K562 (cell line): ENCODE data around the gene LCP2. TPM values are rescaled to one million over a fixed set of nuclear protein-coding genes. Genes with fewer than 3 reads are reported as not detected.

Experiments
- ATF7 ChIP-seq: fragments of 450-650 bp; IDR thresholded peaks from 2 replicates; pipeline ENCODE4 v1.7.1; 2014; ENCODE audit warnings: mild to moderate bottlenecking, moderate library complexity
- CCAR2 ChIP-seq: fragments of 200-400 bp; formaldehyde crosslinking; IDR thresholded peaks from 2 replicates; pipeline ENCODE4 v1.6.1; 2017; ENCODE audit warnings: mild to moderate bottlenecking, low read depth, low read length
- GABPA ChIP-seq: fragments of 200-800 bp; sonication (Bioruptor generic); conservative IDR thresholded peaks from 2 replicates; pipeline ENCODE4 v1.6.1; 2016; ENCODE audit warnings: low read depth, missing genetic modification characterization, missing compliant biosample characterization
- GATA2 ChIP-seq: sonication (generic); formaldehyde crosslinking; IDR thresholded peaks from 2 replicates; pipeline ENCODE4 v1.4.0; 2020; ENCODE audit warnings: mild to moderate bottlenecking, missing genetic modification reagents
- GTF2F1 ChIP-seq: IDR thresholded peaks from 2 replicates; pipeline ENCODE4 v1.6.1; 2011; ENCODE audit warnings: low read depth, low read length, improper control_type of control experiment
- HDAC8 ChIP-seq: fragments of 450-650 bp; IDR thresholded peaks from 2 replicates; pipeline ENCODE4 v1.6.1; 2016; ENCODE audit warnings: mild to moderate bottlenecking, missing genetic modification characterization, moderate library complexity, missing compliant biosample characterization
- MYC ChIP-seq, 2 experiments: fragments of 250-450 bp in 1 of 2; sonication (Bioruptor Pico) in 1 of 2; IDR thresholded peaks; 2 replicates each; pipeline versions ENCODE4 v1.5.1 to v1.6.1; 2012 to 2021; ENCODE audit warnings: low read depth in 2 of 2, borderline replicate concordance in 1 of 2, improper control_type of control experiment in 1 of 2, low read length in 1 of 2, mild to moderate bottlenecking in 1 of 2, moderate library complexity in 1 of 2
- PCBP1 ChIP-seq: fragments of 200-400 bp; formaldehyde crosslinking; IDR thresholded peaks from 2 replicates; pipeline ENCODE4 v1.6.1; 2018; ENCODE audit warnings: mild to moderate bottlenecking, low read depth, low read length; ENCODE audit not compliant: poor library complexity, severe bottlenecking
- SPI1 ChIP-seq: IDR thresholded peaks from 2 replicates; pipeline ENCODE4 v1.6.1; 2011; ENCODE audit warnings: low read depth, low read length, control low read depth, borderline replicate concordance
- TAF1 ChIP-seq: IDR thresholded peaks from 2 replicates; pipeline ENCODE4 v1.6.1; 2011; ENCODE audit warnings: mild to moderate bottlenecking, low read length, moderate library complexity; ENCODE audit not compliant: insufficient read depth, control insufficient read depth, severe bottlenecking; ENCODE audit errors: extremely low read depth
- polyA plus RNA-seq, 8 experiments: library from polyadenylated mRNA; depleted of rRNA in 4 of 8; stranded (reverse) in 5 of 8; unstranded in 3 of 8; fragments of >200 nt; fragmentation: Nextera tagmentation in 2 of 8; fragmentation: Illumina TruSeq in 1 of 8; extraction: Ambion mirVana in 2 of 8; extraction: Trizol in 1 of 8; gene quantifications; 2 replicates each; pipeline versions ENCODE4 v1.2.1 to v1.2.3, GENCODE V29; 2011 to 2014; ENCODE audit warnings: inconsistent platforms in 1 of 8, missing spikeins in 1 of 8
- total RNA-seq, 7 experiments: library from RNA; depleted of rRNA in 6 of 7; stranded (reverse); fragments of >200 nt in 6 of 7; fragmentation: Illumina TruSeq in 2 of 7; extraction: Trizol in 2 of 7; gene quantifications; 2 replicates each; pipeline versions ENCODE4 v1.2.1 to v1.2.3, GENCODE V29; 2011 to 2021; ENCODE audit warnings: low replicate concordance in 1 of 7
- TF ChIP-seq, protein P1 (sequence below), 2 experiments: IDR thresholded peaks; 2 replicates each; pipeline ENCODE4 v1.6.1; 2011; ENCODE audit warnings: borderline replicate concordance in 1 of 2, control low read depth in 1 of 2, low read depth in 1 of 2, low read length in 1 of 2, mild to moderate bottlenecking in 1 of 2, mixed read lengths in 1 of 2, moderate library complexity in 1 of 2; ENCODE audit not compliant: insufficient read depth in 1 of 2, insufficient read length in 1 of 2, poor library complexity in 1 of 2, severe bottlenecking in 1 of 2; ENCODE audit errors: extremely low read depth in 1 of 2

The LCP2 gene
- total and polyA plus RNA-seq, 9 of the 15 experiments (the other 6 are each of a cell fraction or from before 2014, with no cell fraction given) = 4.0 to 31.3 (median 14.6) TPM

DNA sequence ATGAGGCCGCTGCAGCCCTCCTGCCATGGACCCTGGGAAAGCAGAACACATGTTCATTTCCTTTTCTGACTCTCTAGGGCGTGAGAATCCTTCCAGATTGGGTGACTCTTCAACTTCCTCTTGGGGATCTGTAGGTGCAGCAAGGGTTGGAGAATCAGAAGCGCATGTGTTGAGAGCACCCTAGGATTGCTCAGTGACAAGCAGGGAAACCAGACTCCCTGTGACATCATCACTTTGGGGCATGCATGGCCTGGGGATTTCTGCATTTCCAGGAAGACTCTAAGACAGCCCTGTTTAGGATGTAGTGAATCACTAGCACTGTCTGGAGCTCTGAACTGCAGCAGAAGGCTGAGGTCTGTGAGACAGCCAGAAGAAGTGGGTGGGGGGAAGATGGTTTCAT is 15.1 kb upstream of the LCP2 start (continued):
- TF ChIP-seq GATA2 (no peak), PCBP1 (no peak), TAF1 (no peak), MYC (IDR thresholded peaks at IDR 0.05; ENCODE audit: low read depth, low read length) (0 out of 2 replicates have a peak, but pooled peaks have one; percentile 22), MYC (CRISPR knock-in tag; IDR thresholded peaks at IDR 0.05; ENCODE audit: borderline replicate concordance, low read depth) (no peak), ATF7 (peak; percentile 70), GABPA (tag) (no peak), HDAC8 (tag) (no peak), CCAR2 (no peak), SPI1 (peak; percentile 51; the same call in 1 of the 2 replicates), GTF2F1 (no peak)
- TF ChIP-seq, protein P1, sequence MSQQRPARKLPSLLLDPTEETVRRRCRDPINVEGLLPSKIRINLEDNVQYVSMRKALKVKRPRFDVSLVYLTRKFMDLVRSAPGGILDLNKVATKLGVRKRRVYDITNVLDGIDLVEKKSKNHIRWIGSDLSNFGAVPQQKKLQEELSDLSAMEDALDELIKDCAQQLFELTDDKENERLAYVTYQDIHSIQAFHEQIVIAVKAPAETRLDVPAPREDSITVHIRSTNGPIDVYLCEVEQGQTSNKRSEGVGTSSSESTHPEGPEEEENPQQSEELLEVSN (IDR thresholded peaks at IDR 0.05; ENCODE audit: borderline replicate concordance in 1 of 2, extremely low read depth in 1 of 2, insufficient read depth in 1 of 2, insufficient read length in 1 of 2, low read depth in 1 of 2, low read length in 1 of 2, poor library complexity in 1 of 2, severe bottlenecking in 1 of 2) = peak in 1 of 2 experiments; percentile 26
